Tibial nerve (tissue), 3 donors: Measurements from ENCODE around the gene RPS25.

ENCODE experiments used
- CTCF ChIP-seq, 5 experiments: fragments of 200-600 bp in 3 of 5; fragments of 450-650 bp in 2 of 5; sonication (generic) in 3 of 5; IDR thresholded peaks; one replicate each; pipeline ENCODE4 v1.5.1; 2016 to 2019; ENCODE audit warnings: antibody characterized with exemption in 5 of 5, mild to moderate bottlenecking in 3 of 5, moderate library complexity in 2 of 5
- POLR2A ChIP-seq, 2 donors: fragments of 450-650 bp; IDR thresholded peaks; one replicate each; pipeline ENCODE4 v1.6.1; 2017; ENCODE audit warnings: antibody characterized with exemption in 2 of 2, mild to moderate bottlenecking in 2 of 2, moderate library complexity in 2 of 2

GRCh38 chr11:119025978-119026766 is 8.0 kb upstream of the RPS25 start:
- TF ChIP-seq CTCF (IDR thresholded peaks at IDR 0.05) (no peak), POLR2A (IDR thresholded peaks at IDR 0.05) (no peak)
